GM19463 (cell line): ENCODE measurements around the gene FXYD6.
"Not testable (repeated sequence)": the region's sequence is repeated elsewhere in the genome, so short reads cannot be mapped to it uniquely, and the experiment has no call there.

Experiments used
- ATAC-seq: cut with Tn5 transposase; IDR thresholded peaks from one replicate; pipeline ENCODE4 v1.9.1; 2021; ENCODE audit warnings: mild to moderate bottlenecking, moderate library complexity; ENCODE audit not compliant: unreplicated experiment

Gene FXYD6, protein sequence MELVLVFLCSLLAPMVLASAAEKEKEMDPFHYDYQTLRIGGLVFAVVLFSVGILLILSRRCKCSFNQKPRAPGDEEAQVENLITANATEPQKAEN

DNA sequence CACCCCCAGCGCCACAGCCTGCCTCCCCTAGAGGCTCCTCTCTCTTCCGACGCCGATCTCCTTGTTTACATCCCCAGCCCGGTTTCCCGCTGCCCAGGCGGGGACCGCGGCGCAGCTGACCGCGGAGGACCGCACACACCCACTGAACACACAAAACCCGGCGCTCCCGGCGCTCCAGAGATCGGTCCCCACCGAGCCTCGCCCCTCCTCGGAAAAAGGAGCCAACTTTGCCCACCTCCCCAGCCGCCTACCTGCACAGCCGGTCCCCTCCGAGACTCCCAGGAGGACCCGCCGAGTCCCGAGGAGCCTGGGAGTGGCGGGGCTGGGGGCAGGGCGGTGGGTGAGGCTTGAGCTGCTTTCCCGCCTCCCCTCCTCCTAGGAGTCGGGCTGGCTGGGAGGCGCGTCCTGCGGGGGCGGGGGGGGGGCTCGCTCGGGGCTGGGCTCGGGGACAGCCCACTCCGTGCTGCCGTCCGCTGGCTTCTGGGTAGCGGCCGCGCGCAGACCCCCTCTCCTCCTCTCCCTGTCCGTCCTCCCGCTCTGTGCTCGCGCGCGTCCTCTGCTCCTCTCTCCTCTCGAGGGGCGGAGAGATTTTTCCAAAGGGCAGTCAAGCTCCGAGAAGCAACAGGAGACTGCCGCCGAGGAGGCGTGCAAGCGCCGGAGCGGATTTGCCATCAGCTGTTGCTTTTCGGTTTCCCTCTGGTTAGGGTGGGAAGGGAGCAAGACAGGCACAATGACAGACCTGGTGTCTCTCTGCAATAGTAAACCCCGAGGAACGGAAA lies at the start of gene FXYD6:
FXYD6 (minus strand) TSS at position 318 of the 779 bp plus-strand sequence. CDS start 33,882 bp downstream, outside the sequence.
- ATAC-seq, result no peak

DNA sequence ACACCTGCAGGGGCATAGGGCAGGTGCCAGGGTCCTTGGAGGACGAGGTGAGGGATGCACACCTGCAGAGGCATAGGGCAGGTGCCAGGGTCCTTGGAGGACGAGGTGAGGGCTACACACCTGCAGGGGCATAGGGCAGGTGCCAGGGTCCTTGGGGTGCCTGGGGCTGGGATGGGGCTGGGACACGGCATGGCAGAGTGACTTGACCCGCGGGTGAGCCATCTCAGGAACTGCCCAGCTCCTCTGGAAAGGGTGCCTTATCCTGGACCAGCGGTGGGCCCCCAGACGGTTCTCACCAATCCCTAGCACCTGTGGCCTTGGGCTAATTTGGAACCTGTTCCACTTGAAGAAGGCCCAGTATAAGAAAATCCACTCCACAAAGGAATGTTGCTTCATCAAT lies 49.7 kb upstream of the FXYD6 start:
- not testable (repeated sequence) for ATAC-seq

DNA sequence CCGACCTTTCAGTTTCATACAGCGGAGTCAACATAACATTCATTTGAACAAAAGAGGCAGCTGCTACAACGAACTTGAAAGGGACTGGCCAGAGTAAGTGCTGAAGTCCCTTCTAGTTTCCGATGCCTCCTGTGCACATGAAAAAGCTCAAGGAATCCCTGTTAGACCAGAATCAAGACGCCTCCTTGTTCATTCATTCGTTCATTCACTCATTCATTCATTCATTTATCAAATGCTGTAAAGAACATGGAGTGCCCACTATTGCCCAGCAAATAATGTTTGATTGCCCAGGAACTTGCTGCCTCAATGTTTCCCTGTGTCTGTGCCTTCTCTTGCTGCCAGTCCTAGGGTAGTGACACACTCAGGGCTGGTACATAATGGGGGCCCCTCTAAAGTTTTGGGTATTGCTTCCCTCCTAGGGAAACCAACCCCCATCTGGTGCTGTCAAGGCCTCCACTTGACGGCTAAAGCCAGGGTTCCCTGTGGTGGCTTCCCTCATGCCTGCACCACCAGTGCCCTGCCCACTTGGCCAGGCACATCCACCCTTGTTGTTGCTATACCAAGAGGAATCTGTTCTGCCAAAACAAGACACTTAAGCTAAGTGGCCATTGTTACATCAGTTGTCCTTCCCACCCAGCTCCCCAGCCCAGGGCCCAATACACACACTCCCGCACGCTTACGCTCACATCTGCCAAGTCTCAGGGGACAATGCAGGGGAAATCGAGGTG lies 48.9 kb upstream of the FXYD6 start:
- ATAC-seq, result no peak

DNA sequence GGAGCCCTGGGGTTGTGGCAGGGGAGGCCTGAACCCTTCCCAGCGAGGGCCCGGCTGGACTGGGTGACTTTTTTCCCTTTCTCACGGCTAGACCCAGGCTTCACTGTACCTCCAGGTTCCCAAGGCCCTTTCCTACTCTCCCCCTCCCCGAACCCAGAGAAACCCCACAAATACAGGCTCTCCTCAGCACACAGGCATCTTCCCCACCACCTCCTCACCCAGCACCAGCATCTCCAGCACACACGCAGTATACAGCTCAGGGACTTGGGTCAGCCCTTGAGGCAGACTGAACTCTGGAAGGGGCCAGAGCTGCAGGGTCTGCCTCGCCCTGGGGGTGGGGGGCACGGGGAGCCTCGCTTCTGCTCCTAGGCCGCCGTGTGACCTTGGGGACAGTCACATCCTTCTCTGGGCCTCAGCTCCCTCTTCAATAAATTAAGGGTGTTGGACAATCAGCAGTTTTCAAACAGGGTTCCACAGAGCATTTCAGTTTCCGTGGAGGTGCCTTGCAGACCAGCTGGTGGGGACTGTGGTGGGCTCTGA lies 48.2 kb upstream of the FXYD6 start:
- no peak for ATAC-seq

DNA sequence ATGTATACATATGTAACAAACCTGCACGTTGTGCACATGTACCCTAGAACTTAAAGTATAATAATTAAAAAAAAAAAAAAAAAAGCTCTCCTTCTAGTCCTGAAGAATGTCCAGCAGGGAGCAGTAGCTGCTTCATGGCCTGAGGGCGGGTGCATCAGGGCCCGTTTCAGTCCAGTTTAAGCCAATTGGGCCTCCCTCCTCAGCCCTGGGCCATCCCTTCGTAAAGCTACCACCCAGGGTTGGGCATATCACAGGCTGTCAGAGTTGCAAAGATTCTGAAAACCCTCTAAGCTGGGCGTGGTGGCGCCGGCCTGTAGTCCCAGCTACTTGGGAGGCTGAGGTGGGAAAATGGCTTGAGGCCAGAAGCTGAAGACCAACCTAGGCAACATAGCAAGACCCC lies 47.3 kb upstream of the FXYD6 start:
- ATAC-seq, result no peak

DNA sequence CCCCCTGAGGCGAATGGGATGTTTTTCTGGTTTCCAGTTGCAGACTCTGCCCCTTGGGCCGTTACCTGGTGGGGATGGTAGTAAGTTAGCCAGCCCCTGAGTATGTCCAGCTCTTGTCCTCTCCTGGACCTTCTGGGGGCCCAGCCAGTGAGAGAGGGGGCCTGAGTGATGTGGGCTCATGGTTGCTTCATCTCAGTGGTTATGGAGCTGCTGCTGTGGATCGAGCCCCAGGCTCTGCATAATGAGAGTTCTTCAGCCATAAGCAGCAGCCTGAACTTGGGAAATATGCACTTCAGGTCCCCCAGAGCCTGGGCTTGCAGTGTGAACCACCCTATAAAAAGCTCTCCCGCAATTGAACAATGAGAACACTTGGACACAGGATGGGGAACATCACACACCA lies 46.8 kb upstream of the FXYD6 start:
- ATAC-seq, result no peak

DNA sequence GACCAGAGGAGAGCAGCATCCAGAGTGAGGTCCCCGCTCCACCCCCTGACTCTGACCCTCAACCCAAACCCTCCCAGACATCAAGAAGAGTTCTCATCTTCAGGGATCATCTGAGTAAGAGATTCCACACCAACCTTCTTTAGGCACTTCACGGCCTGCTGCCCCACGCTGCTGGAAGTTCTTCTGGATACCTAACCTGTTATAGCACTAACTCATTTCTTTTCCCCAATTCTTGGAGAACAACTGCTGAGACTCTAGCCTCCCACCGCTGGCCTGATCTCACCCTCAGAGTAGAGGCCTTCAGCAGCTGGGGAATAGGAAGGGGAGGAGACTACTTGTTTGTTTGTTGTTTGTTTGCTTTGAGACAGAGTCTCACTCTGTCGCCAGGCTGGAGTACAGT lies 45.4 kb upstream of the FXYD6 start:
- no peak for ATAC-seq

DNA sequence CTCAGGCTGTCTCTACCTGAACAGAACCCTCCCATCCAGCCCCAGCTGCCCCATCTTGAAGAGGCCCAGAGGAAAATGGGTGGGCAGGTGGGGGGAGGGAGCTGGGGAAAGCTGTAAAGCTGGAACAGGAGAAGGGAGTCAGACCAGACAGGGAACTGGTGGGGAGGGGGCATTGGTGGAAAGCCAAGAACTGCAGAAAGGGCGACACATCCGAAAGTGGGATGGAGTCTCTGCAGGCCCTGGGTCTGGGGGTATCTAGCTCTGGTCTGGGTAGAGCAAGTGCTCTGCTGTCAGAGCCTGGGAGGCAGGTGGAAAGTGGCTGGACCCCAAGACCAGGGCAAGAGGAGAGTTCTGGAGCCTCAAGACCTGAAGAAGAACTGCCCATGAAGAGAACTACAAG lies 45.0 kb upstream of the FXYD6 start:
- no peak for ATAC-seq

DNA sequence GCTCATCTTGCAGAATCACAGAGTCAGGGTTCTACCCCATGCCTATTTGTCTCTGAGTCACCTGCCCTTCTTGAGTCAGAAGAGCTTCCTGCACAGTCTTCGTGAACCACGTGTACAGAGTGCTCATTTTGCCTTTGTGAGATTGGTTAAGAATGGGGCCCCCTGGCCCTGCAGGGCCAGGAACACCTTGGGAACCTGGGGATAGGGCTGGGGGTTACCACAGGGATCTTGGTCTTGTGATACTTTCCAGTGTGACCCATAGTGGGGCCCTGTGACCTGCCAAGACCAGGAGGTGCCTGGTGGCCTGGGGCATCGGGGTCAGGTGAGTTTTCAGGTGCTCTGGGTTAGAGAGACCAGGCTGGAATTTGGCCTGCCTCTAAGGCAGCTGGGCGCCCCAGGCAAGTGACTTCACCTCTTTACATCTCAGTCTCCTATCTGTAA lies 43.3 kb upstream of the FXYD6 start:
- ATAC-seq, result no peak

DNA sequence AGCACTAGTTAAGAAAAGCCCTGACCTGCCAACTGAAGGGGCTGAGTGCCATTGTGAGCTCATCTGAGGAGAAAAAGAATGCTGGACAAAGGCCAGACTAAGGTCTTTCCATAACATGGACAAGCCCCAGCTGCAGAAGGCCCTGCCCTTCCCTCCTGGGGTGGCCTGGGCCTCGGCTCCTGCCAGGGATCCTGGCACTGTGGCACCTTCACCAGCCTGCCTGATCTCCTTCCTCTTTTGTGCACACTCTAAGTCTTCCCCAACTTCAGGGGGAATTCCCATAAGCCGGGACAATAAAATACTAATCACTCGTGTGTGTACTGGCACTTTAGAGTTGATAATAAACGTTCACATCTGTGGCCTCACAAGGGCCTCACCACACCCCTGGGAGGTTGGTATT lies 42.9 kb upstream of the FXYD6 start:
- ATAC-seq, result no peak

DNA sequence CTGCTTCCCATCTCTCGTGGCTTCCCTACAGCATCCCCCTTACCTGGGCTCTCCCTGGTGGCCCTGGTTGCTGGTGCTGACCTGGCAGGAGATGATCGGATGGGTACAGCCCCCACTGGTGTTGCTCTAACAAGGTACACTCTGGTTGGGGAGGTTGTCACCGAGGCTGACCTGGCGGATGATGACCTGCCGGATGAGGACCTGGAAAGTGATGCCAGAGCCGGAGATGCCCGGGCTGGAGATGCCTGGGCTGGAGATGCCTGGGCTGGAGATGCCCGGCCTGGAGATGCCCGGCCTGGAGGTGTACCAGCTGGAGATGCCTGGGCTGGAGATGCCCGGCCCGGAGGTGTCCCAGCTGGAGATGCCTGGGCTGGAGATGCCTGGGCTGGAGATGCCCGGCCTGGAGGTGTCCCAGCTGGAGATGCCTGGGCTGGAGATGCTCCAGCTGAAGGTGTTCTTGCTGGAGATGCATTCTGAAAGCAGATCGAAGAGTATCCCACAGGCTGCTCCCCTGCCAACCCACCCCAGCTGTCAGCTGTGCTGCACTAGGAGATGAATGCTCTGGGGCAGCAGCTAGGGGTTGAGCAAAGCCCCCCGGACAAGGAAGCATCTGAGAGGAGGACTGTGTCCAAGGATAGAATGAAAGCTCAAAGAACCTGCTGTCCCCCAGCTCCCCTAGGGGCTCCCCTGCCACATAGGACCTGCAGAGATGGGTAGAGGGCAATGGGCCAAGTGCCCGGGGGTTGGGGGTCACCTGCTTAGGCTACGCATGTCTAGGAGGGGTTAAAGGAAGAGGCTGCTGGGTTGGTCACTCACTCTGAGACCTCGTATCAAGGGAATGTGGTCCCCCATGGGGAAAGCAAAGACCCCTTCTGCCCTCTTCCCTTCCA lies 42.2 kb upstream of the FXYD6 start:
- ATAC-seq, result no peak

DNA sequence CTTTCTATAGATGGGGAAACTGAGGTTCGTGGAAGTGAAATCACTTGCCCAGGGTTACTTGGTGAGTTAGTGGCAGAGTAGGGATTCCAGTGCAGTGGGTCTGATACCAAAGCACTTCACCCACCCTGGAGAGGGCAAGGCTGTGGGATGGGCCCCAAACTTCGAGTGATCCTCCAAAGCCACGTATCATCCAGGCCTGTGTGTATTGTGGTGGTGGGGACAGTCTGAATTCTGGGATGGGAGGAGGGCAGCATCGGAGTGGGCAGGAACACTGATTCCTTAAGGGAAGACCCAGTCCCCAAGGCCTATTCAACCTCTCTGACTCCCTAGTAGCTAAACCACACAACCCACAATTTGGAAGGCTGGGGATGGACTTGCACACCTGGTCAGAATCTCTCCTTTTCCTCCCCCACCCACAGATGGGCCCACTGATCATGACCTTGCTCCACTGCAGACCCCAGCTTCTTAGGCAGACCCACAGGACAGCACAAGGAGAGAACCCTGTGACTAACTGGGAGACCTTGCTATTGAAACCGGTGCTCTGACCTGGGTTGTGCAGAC lies 41.2 kb upstream of the FXYD6 start:
- no peak for ATAC-seq

DNA sequence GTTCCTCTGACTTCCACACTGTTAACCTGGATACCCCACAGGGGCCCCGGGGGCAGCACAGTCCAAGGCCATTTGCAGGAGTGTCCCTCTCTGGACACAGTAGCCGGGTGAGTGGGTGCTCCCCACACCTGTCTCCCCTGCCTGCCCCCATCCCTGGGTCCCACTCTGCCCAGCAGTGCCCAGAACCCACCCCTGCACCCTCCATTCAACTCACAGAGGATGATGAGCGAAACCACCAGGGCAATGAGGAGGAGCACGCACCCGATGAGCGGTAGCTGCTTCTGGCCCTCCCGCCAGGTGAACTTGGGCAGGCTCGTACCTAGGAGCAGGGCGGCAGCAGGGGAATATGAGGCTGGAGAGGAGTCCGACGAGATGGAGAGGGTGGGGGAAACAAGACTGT lies 40.5 kb upstream of the FXYD6 start:
- ATAC-seq, result no peak

DNA sequence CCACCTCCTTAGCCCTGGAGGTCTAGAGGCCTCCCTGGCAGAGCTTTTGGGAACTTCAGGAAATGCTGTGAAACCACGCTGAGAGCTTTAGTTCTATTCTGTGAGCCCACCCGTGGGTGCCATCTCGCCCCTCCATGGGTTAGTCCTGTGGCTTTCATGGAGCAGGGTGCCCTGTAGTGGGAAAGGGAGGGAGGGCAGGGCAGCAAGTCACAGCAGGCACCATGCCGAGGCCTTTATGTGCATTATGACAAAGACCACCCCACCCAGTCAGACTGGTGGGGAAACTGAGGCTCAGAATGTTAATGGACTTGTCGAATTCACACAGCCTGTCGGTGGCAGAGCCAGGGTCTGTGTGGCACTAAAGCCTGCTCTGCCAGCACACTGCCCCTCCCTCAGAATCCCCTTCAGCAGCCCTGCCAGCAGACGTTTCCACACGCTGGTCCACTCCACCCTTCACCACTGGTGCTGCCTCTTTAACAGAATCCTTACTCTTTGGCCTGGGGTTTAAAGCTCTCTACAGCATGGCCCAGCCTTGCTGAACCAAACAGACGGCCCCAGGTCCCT lies 39.3 kb upstream of the FXYD6 start:
- ATAC-seq, result no peak

DNA sequence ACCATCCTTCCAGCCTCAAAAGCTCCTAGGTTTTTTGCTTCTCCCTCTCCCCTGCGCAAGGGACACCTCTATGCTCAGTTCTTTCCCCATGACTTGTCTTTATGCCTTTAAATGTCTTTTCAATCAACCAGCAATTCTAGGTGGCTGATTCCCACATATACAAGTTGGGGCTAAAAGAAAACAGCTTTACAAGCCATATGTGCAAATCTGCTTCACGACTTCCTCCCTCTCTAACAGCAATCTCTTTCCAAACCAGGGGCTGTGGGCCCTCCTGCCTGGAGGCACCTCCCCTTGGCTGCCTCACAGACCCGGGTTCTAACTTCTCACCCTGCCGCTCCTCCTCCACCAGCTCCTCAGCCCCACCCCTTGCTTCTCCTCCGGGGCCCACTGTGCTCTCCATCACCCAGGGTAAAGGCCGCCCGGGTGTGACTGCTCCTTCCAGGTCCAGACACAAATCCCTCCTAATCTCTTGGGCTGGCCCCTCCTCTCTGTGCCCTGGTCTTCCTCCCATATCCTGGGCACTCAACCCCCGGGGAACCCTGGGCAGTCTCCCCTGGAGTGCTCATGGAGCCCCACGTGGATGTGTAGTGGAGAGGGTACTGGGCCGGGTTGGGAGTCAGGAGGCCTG lies 38.6 kb upstream of the FXYD6 start:
- no peak for ATAC-seq

DNA sequence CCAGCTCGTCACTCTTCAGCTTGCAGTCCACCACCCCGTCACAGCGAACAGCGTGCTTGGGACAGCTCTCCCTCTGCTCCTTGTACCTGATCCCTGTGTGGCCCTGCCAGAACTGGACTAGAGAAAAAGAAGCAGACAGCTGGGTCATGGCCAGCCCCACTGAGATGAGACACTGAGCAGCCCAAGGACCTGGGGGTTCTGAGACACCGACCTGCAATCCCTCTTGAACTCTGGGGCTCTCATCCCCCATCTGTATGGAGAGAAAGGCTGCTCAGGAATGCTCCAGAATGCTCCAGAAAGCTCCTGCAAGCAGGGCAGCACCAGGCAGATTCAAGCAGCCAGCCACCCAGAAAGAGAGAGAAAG lies 37.9 kb upstream of the FXYD6 start:
- no peak for ATAC-seq

DNA sequence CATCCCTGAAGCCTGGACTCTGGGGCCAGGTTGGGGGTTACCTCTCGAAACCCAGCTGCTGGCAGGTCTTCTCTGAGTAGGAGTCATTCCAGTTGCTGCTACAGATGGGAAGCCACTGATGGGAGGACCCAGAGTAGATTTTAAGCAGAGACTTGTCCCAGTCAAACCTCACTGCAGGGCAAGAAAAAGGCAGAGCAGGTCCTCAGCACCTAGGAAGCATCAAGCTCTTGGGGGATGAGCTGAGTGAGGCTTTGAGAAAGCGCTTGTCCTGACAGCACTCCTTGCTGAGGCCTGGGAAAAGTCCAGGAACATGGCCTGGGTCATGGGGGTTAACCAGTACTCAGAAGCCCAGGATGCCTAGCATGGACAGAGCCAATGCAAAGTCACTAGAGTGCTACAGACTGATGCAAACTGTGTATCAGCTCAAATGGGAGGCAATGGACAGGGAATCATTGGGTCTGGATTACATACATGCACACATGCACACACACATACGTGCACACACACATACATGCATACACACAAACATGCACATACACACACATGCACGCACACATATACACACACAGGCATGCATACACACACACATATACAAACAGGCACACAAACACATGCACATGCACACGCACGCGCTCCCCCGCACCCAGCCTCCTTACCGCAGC lies 37.4 kb upstream of the FXYD6 start:
- ATAC-seq, result no peak

DNA sequence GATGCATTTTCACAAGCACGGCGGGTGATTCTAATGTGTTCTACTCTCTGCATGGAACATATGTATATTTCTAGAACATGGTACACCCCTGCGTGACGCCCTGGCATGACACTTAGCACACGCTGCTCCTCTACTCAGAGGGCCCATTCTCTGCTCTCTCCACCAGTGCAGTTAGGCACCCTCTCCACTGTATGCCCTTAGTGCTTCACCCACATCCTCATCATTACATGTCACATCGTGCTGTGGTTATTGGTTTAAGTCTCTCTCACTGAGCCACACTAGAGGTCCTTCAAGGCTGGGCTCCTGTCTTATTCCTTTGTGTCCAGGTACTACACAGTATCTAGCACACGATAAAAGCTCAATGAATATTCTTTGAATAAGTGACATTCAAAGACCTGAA lies 36.0 kb upstream of the FXYD6 start:
- ATAC-seq, result no peak

DNA sequence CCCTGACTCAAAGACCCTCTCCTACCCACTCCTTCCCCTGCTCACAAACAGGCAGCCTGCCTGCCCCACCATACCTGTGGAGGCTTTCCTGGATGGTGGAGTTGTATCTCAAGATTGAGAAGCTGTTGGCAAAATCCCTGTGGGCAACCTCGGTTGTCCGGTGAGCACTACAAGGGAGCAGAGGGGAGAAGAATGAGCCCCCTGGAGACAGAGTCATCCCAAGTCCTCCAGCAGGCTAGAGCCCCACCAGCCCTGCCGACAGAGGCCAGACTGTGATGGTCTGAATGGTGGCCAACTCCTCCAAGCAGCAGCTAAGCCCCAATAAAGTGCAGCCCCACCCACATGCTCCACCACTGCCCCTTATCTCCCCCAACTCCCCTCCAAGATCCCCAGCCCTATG lies 35.2 kb upstream of the FXYD6 start:
- ATAC-seq, result no peak
